Measurements from ENCODE around the gene PDE6B.

The PDE6B gene

DNA sequence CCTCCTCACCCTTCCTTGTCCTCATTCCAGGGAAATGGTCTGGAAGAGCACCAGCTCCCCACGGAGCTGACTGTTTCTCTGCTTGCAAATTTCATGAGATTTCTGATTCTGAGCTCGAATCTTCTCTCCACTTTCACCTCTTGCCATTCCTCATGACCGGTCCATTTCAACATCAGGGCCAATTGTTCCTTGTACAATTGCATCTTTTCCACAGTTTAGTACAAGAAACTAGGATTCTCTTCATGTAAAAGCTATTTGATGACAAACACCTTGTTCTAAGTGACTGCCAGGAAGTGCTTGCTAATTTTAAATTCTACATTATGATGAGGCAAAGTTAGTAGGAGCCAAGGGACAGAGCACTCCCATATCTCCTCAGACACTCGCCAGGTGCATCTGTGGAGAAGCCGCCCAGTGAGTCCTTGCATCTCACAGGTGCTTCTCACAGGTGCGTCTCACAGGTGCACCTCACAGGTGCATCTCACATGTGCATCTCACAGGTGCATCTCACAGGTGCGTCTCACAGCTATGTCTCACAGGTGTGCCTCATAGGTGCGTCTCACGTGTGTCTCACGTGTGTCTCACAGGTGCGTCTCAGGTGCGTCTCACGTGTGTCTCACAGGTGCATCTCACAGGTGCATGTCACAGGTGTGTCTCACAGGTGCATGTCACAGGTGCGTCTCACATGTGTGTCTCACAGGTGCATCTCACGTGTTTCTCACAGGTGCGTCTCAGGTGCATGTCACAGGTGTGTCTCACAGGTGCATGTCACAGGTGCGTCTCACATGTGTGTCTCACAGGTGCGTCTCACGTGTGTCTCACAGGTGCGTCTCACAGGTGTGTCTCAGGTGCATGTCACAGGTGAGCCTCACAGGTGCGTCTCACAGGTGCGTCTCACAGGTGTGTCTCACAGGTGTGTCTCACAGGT, 3.0 kb upstream of the PDE6B start:
- no peak overlapping the region for H3K4me3 ChIP-seq
- H3K36me3 ChIP-seq (replicated peaks), result no peaks in the 10 kb centered on the region
- no peaks in the 10 kb centered on the region for H3K9me3 ChIP-seq
- H3K4me1 ChIP-seq, result no peaks in the 10 kb centered on the region
- H3K27me3 ChIP-seq (ENCODE audit: low read depth), result no peaks in the 10 kb centered on the region
- in situ Hi-C loops (cut with MboI; ENCODE audit: low sequenced_read_pairs), result no loop called here
- DNase-seq (ENCODE audit: low spot score in 2 of 2), result no peak

- Histone ChIP-seq H3K9me3 (no peaks in the 10 kb centered on the region), H3K4me3 (no peak overlapping the region), H3K4me1 (no peaks in the 10 kb centered on the region), H3K27me3 (ENCODE audit: low read depth) (no peaks in the 10 kb centered on the region), H3K36me3 (replicated peaks) (no peaks in the 10 kb centered on the region)
- no peak for DNase-seq (ENCODE audit: low spot score in 2 of 2)
- in situ Hi-C loops (cut with MboI; ENCODE audit: low sequenced_read_pairs), result no loop called here
Observed at GRCh38 chr4:622996-623913, 2.1 kb upstream of the PDE6B start.

DNA sequence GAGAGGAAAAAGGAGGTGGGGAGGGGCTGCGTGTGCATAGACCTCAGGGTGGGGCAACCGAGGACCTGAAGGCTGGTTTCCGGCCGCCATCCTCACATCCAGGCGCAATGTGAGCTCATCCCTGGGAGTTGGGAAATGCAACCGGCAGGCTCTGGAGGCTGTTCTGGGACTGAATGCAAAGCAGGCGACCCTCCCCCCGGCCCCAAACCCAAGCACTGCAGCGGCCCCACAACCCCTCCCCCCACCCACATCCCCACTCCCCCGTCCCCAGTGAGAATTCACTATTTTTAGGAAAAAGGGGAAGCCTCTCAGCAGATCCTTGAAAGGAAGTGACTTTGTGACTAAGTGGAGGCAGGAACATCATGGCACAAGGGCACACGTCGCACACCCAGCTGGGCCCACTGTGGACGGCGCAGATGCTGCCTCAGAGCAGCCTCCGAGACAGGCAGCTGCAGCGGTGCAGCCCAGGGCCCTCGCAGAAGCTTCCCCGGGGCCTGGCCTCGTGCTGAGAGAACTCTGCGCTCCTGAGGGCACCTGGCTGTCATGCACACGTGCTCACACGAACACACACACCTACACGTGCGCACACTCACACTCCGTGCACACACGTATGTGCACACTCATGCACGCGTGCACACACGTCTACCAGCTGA, 1.3 kb upstream of the PDE6B start:
- in situ Hi-C loops (cut with MboI; ENCODE audit: low sequenced_read_pairs), result no loop called here
- H3K36me3 ChIP-seq (replicated peaks), result no peaks in the 10 kb centered on the region
- H3K4me1 ChIP-seq, result no peaks in the 10 kb centered on the region
- H3K4me3 ChIP-seq, result no peak overlapping the region
- DNase-seq (ENCODE audit: low spot score in 2 of 2), result no peak
- no peaks in the 10 kb centered on the region for H3K9me3 ChIP-seq
- H3K27me3 ChIP-seq (ENCODE audit: low read depth), result no peaks in the 10 kb centered on the region

GRCh38 chr4:625631-626161, 323 bp downstream of the PDE6B start:
- Histone ChIP-seq H3K4me3 (no peak overlapping the region), H3K4me1 (no peaks in the 10 kb centered on the region), H3K27me3 (ENCODE audit: low read depth) (no peaks in the 10 kb centered on the region), H3K36me3 (replicated peaks) (no peaks in the 10 kb centered on the region), H3K9me3 (no peaks in the 10 kb centered on the region)
- in situ Hi-C loops (cut with MboI; ENCODE audit: low sequenced_read_pairs), result no loop called here
- no peak for DNase-seq (ENCODE audit: low spot score in 2 of 2)

- Histone ChIP-seq H3K27me3 (ENCODE audit: low read depth) (no peaks in the 10 kb centered on the region), H3K4me3 (no peak overlapping the region), H3K9me3 (no peaks in the 10 kb centered on the region), H3K4me1 (no peaks in the 10 kb centered on the region), H3K36me3 (replicated peaks) (no peaks in the 10 kb centered on the region)
- in situ Hi-C loops (cut with MboI; ENCODE audit: low sequenced_read_pairs), result no loop called here
- DNase-seq (ENCODE audit: low spot score in 2 of 2), result no peak
Observed at GRCh38 chr4:626201-627091, 1.1 kb downstream of the PDE6B start.

DNA sequence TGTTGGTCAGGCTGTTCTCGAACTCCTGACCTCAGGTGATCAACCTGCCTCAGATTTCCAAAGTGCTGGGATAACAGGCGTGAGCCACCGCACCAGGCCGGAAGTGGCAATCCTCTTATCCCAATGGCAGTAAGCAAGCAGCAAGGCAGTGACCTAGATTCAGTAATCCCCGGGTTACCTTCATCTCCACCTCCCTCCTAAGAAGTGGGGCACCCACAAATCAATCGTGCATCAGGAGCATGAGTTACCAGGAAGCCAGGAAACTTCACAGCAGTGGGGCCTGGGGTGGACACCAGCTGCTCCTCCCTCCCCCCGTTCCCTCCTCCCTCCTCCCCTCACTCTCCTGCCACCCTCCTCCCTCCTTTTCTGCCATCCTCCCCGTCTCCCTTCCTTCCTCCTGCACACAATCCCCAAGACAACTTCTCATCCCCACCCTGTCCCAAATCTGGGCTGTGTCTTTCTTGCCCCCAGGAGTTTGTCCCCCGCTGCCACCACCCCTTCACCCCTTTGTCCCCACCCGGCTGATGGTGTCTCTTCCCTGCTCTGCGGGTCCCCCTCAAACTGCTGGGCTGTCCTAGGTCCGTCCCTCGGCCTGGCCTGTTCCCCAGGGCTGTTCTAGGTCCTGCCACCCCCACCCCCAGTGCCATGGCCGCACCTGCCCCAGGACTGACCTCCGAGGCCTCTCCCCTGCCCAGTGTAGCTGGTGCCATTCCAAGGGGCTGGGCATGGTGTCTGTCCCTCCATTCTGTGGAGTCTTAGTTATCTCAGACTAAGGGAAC, 2.2 kb downstream of the PDE6B start:
- no peak for DNase-seq (ENCODE audit: low spot score in 2 of 2)
- Histone ChIP-seq H3K27me3 (ENCODE audit: low read depth) (no peaks in the 10 kb centered on the region), H3K4me1 (no peaks in the 10 kb centered on the region), H3K4me3 (no peak overlapping the region), H3K36me3 (replicated peaks) (no peaks in the 10 kb centered on the region), H3K9me3 (no peaks in the 10 kb centered on the region)
- in situ Hi-C loops (cut with MboI; ENCODE audit: low sequenced_read_pairs), result no loop called here

- no peak for DNase-seq (ENCODE audit: low spot score in 2 of 2)
- in situ Hi-C loops (cut with MboI; ENCODE audit: low sequenced_read_pairs), result no loop called here
- no peaks in the 10 kb centered on the region for H3K4me1 ChIP-seq
- no peaks in the 10 kb centered on the region for H3K27me3 ChIP-seq (ENCODE audit: low read depth)
- no peaks in the 10 kb centered on the region for H3K9me3 ChIP-seq
- no peak overlapping the region for H3K4me3 ChIP-seq
- H3K36me3 ChIP-seq (replicated peaks), result no peaks in the 10 kb centered on the region
Observed at GRCh38 chr4:628311-628741, 3.0 kb downstream of the PDE6B start.

DNA sequence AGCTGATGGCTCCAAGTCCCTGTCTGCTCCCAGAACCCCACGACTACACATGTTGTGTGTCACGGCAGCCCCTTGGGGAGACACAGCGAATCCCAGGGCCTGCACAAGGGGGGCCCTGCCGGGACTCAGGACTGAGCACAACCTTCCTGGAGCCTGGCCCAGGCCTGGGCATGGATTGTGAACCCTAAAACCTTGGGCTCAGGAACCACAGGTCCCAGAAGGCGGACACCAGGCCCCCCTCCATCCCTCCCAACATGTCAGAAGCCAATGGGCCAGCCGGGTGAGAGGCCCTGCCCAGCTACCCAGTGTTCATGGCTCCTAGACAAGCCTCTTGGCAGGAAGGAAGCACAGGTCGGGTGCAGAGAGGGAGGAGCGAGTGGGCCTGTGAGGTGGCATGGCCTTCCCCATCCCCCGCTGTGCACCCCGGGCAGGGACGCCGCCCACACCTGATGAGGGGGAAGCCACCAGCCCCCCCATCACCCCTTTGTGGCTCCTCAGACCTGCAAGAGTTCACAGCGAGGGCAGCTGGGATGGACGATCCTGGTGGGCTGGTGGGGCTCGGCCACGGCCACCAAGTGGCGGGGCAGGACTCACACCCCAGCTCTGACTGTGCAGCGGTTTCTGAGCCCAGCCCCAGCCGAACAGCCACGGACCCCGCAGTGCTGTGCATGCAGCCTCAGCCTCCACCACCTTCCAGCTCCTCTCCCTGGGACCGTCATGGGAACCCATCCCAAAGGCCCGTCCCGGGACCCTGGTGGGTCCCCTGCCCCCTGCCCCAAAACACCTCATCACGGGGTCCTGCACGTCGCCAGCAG, 3.7 kb downstream of the PDE6B start:
- Histone ChIP-seq H3K4me1 (no peaks in the 10 kb centered on the region), H3K4me3 (no peak overlapping the region), H3K9me3 (no peaks in the 10 kb centered on the region), H3K27me3 (ENCODE audit: low read depth) (no peaks in the 10 kb centered on the region), H3K36me3 (replicated peaks) (no peaks in the 10 kb centered on the region)
- in situ Hi-C loops (cut with MboI; ENCODE audit: low sequenced_read_pairs), result no loop called here
- DNase-seq (ENCODE audit: low spot score in 2 of 2), result no peak

DNA sequence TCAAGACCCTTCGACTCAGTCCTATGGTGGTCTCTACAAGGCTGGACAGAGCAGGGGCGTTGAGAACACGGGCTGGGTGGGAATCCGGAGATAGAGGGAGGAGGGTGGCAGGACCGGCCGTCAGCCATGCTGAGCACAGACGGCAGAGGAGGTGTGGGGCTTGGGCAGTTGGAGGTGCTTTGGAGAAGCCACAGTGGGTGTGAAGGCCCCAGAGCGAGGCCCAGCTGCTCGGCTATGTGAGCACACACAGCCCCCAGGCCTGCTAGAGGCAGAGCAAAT, 4.2 kb downstream of the PDE6B start:
- no peak for DNase-seq (ENCODE audit: low spot score in 2 of 2)
- Histone ChIP-seq H3K4me3 (no peak overlapping the region), H3K36me3 (replicated peaks) (no peaks in the 10 kb centered on the region), H3K9me3 (no peaks in the 10 kb centered on the region), H3K27me3 (ENCODE audit: low read depth) (no peaks in the 10 kb centered on the region), H3K4me1 (no peaks in the 10 kb centered on the region)
- in situ Hi-C loops (cut with MboI; ENCODE audit: low sequenced_read_pairs), result no loop called here

DNA sequence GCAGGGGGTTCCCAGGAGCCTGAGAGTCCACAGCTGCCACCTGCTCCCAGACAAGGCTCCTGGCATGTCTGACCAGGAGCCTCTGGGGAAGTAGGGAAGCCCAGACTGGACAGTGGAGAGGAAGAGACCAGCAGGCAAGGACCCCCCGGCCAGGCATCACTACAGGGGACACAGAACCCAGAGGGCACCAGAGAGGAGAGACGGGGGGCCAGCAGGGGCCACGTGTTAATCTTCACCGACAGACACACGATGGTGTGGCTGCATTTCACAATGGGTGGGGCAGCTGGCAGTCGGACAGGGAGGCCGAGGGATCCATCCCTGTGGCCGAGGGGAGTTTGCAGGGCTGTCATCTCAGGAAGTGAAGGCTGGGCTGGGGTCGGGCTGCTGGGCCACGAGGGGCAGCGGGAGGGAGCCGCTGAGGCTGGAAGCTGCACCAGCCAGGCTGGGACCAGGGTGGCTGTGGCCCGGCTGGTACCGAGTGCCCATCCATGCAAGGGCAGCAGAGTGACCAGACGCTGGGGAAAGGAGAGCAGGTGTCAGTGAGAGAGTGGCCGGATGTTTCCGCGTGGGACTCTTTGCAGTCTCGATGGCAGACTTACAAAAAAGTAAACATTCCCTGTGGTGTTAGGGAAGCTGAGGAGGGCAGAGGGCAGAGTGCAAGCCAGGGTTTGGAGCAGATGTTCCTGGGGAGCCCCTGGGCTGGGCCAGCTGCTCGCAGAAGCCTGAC, 4.7 kb downstream of the PDE6B start:
- Histone ChIP-seq H3K27me3 (ENCODE audit: low read depth) (no peaks in the 10 kb centered on the region), H3K4me1 (no peaks in the 10 kb centered on the region), H3K9me3 (no peaks in the 10 kb centered on the region), H3K4me3 (no peak overlapping the region), H3K36me3 (replicated peaks) (no peaks in the 10 kb centered on the region)
- DNase-seq (ENCODE audit: low spot score in 2 of 2), result no peak
- in situ Hi-C loops (cut with MboI; ENCODE audit: low sequenced_read_pairs), result no loop called here

GRCh38 chr4:630656-631055, 5.3 kb downstream of the PDE6B start:
- no peak for DNase-seq (ENCODE audit: low spot score in 2 of 2)
- in situ Hi-C loops (cut with MboI; ENCODE audit: low sequenced_read_pairs), result no loop called here
- Histone ChIP-seq H3K9me3 (no peaks in the 10 kb centered on the region), H3K36me3 (replicated peaks) (no peaks in the 10 kb centered on the region), H3K4me1 (no peaks in the 10 kb centered on the region), H3K27me3 (ENCODE audit: low read depth) (no peaks in the 10 kb centered on the region), H3K4me3 (no peak overlapping the region)
